Gastrocnemius medialis (tissue), 4 donors: Measurements from ENCODE around the gene PTPN3.

Source experiments
- CTCF ChIP-seq, 5 experiments: fragments of 450-650 bp in 3 of 5; fragments of 200-600 bp in 2 of 5; sonication (generic) in 2 of 5; IDR thresholded peaks in 4 of 5; conservative IDR thresholded peaks in 1 of 5; 1 replicate in 4 of 5; 2 replicates in 1 of 5; pipeline ENCODE4 v1.5.1; 2016 to 2019; ENCODE audit warnings: antibody characterized with exemption in 5 of 5, mild to moderate bottlenecking in 3 of 5, moderate library complexity in 3 of 5
- POLR2A ChIP-seq, 2 donors: fragments of 450-650 bp; IDR thresholded peaks; one replicate each; pipeline ENCODE4 v1.6.1; 2017; ENCODE audit warnings: antibody characterized with exemption in 2 of 2, mild to moderate bottlenecking in 2 of 2, moderate library complexity in 2 of 2

GRCh38 chr9:109355564-109356297, 142.4 kb downstream of the PTPN3 start:
- TF ChIP-seq CTCF (IDR thresholded peaks at IDR 0.05 in 4 of 5, conservative IDR thresholded peaks at IDR 0.05 in 1 of 5) (no peak), POLR2A (IDR thresholded peaks at IDR 0.05) (no peak)
